ENCODE data around the gene SOX15.
"Not testable (repeated sequence)": the region's sequence is repeated elsewhere in the genome, so short reads cannot be mapped to it uniquely, and the experiment has no call there.

Gene SOX15

GRCh38 chr17:7589891-7590691 lies at the start of gene SOX15:
Gene SOX15, minus strand, starts transcription at chr17:7590094. Its CDS starts 418 bp downstream, at chr17:7589676.
- DNase-seq: no peak

DNA sequence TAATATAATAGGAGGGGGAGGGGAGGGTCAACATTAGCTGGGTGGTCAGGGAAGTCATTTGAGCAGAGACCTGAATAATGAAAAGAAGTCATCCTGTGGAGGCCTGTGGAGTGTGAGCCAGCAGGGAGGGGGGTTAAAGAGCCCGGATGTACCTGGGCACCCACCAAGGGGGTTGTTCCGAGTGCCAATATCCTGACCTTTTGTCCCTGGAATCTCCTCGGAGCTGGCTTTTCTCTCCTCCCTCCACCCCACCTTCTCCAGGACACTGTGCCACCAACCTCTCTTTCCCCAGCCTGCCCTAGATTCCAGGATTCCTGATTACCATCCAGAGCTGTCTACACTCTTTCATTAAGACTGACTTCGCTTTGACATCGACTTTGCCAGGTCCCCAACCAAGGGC lies 46.3 kb upstream of the SOX15 start:
- no peak for DNase-seq

DNA sequence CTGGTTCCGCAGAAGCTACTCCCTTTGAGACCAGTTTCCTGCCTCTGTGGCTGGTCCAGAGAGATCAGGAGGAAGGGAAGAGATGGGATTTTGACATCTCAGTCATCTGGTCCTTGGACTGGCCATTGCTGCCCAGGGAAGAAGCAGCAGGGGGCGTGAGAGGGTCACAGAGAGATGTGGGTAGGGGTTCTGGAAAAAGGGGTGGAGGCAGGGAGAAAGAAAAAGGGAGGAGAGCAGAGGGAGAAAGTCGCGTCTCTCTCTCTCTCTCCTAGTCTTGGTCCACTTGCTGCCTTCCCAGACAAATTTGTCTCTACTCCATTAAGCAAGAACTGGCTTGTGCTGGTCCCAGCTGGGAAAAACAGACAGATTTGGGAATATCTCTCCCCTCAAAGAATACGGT lies 44.5 kb upstream of the SOX15 start:
- DNase-seq: peak; percentile 37

GRCh38 chr17:7633093-7633492 lies 43.2 kb upstream of the SOX15 start:
- no peak for DNase-seq

- DNase-seq: peak; percentile 35
Observed at GRCh38 chr17:7632492-7632894, 42.6 kb upstream of the SOX15 start.

GRCh38 chr17:7631398-7632380 lies 41.8 kb upstream of the SOX15 start:
- no peak for DNase-seq

GRCh38 chr17:7629939-7630571 lies 40.2 kb upstream of the SOX15 start, which contains the start of gene SHBG:
Gene SHBG, plus strand, starts transcription at chr17:7630135. Its CDS starts 38 bp downstream, at chr17:7630173.
- DNase-seq: no peak

DNA sequence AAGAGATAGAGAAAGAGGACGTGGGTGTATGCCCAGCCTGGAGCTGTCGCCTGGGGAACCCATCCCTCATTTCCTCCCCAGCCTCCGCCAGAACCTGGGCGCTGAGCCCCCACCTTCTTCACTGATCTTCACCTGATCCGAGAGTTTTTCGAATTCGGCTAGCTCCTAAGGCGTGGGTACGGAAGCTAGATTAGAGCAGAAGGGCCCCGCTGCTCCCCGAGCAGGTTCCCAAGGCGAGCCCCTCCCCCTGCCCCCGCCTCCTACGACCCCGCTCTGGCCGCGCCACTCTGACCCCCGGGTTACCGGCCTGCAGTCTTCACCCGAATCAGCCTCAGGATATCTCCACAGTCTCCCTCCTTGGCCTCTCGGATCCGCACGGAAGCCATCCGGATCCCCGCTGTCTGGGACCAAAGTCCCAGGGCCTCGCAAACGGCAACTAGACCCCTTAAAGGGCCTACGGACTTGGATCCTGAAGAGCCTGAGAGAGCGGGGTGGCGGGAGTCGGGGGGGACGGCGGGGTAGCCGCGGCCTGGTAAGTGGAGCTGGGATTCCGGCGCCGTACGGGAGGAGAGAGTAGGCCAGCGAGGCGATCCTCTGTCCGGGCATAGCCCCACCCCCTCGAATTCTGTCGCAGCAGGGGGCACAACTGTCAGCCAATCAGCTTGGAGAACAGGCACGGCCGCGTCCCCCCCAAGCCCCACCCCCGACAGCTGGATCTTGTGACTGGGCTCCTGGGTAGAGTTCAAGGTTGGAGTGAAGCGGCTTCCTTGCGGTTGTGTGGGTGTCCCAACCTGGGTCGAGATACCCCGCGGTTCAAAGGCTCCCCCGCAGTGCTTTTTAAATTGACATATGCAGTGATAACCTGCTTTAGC lies 37.6 kb upstream of the SOX15 start, which contains the start of gene SAT2:
Gene SAT2 (minus strand): TSS at position 572 of the 872 bp plus-strand sequence. CDS start 186 bp downstream, at position 386.
- DNase-seq: peak; percentile 93

- peak; percentile 13 for DNase-seq
Observed at GRCh38 chr17:7626956-7627249, 37.0 kb upstream of the SOX15 start.

DNA sequence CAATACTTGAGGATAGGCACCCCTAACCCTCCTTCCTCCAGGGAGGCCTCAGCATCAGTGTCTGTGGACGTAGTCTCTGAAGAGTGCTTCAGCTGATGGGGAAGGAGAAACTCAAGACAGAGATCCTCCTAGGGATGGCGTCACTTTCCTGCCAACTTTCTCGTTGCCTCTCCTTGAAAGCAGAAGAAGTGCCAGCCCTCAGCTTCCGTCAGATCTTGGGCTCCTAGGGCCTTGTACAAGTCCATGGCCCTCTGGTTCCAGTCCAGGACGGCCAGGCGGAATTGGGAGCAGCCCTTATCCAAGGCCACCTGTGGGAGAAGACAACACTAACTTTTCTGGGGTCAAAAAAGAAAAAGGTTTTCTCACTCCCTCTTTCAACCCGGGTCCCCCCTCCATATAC lies 36.4 kb upstream of the SOX15 start:
- no peak for DNase-seq

DNA sequence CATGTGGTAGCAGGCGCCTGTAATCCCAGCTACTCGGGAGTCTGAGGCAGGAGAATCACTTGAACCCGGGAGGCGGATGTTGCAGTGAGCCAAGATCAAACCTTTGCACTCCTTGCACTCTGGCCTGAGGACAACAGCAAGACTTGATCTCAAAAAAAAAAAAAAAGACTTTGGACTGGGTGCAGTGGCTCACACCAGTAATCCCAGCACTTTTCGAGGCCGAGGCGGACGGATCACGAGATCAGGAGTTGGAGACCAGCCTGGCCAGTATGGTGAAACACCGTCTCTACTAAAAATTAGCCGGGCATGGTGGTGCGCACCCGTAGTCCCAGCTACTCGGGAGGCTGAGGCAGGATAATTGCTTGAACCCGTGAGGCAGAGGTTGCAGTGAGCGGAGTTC lies 35.9 kb upstream of the SOX15 start:
- DNase-seq: not testable (repeated sequence)

DNA sequence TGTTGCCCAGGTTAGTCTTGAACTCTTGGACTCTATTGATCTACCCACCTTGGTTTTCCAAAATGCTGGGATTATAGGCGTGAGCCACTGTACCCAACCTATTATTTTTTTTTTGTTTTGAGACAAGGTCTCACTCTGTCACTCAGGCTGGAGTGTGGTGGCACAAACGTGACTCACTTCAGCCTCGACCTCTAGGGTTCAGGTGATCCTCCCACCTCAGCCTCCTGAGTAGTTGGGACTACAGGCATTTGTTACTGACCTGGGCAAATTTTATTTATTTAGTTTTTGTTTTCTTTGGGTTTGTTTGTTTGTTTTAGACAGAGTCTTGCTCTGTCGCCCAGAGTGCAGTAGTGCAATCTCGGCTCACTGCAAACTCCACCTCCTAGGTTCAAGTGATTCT lies 33.8 kb upstream of the SOX15 start:
- no peak for DNase-seq

GRCh38 chr17:7620835-7621234 lies 30.9 kb upstream of the SOX15 start:
- DNase-seq: no peak

- no peak for DNase-seq
Observed at GRCh38 chr17:7618608-7619007, 28.7 kb upstream of the SOX15 start.

DNA sequence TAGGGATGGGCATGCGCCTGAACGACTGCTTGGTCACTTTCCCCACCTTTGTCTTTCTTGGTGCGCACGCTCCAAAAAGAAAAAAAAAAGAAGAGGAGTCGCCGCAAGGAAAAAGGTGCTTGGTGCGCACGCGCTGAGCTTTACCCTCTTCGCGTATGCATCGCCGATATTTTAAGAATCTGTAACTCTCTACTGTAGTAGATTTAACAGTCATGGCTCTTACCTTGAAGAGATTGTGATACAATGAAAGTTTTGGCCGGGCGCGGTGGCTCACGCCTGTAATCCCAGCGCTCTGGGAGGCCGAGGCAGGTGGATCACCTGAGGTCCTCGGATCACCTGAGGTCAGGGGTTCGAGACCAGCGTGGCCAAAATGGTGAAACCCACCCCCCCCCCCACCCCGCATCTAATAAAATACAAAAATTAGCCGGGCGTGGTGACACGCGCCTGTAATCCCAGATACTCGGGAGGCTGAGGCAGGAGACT lies 25.4 kb upstream of the SOX15 start:
- DNase-seq: no peak

GRCh38 chr17:7614425-7615264 lies 24.8 kb upstream of the SOX15 start, which contains the start of gene FXR2:
Gene FXR2, minus strand, starts transcription at chr17:7614897. Its CDS starts 365 bp downstream, at chr17:7614532.
- DNase-seq: peak; percentile 100

GRCh38 chr17:7613769-7614424 lies 24.0 kb upstream of the SOX15 start:
- DNase-seq: peak; percentile 59

GRCh38 chr17:7612294-7612640 lies 22.4 kb upstream of the SOX15 start:
- no peak for DNase-seq

DNA sequence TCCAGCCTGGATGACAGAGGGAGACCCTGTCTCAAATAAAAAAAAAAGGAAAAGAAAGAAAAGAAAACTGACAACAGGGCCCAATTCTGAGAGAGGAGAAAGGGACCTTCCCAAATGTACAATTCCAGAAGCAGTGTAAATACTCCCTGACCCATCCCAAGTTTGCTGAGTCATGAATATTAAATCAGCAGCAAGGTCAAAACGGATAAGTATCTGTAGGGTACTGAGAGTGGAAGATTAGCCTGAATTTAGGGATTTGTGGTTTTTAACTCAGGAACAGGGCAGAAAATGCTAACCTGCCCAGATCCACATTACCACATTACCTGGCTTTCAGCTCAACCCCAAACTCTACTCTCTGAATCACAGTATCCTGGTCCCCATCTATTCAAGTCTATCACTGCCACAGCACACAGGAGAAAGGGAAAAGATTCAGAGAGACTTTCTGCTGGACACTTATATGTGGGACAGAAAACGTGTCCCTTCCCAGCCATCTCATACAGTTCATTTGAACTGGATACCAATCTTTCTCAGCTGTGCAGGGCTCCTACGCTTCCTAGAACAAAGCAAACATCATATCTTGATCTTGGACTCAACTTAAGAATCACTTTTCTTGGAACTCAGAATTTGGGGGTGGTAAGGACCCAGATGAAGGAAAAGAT lies 21.9 kb upstream of the SOX15 start:
- DNase-seq: no peak

GRCh38 chr17:7610641-7611040 lies 20.7 kb upstream of the SOX15 start:
- DNase-seq: no peak
